Stimulated activated CD8-positive, alpha-beta memory T cell treated with anti-CD3 and anti-CD28 coated beads, Interleukin-4, amount 100 ng/mL, for 1 hour (primary cell): ENCODE data around the gene CYTH1.
"Not testable (repeated sequence)": the region's sequence is repeated elsewhere in the genome, so short reads cannot be mapped to it uniquely, and the experiment has no call there.

Source experiments
- DNase-seq, 2 donors: peaks; one replicate each; pipeline ENCODE4 v3.0.0-alpha.2; 2020; ENCODE audit warnings: low read depth in 2 of 2, low spot score in 1 of 2

The CYTH1 gene

DNA sequence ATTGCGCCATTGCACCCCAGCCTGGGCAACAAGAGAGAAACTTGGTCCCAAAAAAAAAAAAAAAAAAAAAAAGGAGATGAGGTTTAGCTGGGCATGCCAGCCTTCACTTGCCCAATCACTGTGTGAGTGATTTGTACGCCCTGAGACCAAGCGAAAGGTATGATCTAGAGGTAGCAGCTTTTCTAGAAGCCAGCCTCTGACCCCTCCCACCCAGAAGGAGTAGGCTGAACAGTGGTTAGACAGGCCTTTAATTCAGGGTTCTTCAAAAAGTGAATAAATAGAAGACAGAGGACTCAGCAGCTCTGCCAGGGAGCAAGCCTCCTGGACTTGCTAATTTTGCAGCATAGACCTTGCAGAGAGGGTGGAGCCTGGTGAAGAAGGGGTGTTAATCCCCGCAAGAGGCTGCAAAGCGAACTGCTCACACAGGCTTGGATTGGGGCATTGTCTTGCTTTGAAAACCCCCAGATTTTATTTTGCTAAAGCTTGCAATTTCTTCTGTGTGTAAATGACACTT, 7.1 kb upstream of the CYTH1 start:
- DNase-seq = no peak

DNA sequence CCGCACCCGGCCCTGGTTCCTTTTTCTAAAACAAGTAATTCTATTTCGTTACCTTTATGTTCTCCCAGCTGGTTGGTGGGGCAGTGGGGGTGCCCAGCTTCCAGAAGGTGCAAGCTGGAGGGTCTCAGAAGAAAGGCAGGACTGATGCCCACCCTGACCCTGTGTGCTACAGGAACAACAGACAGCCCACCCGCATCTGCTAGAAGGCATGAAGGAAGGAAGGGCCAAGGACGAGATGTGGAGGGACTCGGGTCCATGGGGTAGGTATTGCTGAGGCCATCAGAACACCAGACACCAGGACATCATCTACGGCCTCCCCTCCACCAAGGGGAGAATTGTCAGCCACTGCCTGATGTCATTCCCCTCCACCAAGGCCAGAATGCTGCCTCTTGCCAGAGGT, 6.4 kb upstream of the CYTH1 start:
- no peak for DNase-seq

DNA sequence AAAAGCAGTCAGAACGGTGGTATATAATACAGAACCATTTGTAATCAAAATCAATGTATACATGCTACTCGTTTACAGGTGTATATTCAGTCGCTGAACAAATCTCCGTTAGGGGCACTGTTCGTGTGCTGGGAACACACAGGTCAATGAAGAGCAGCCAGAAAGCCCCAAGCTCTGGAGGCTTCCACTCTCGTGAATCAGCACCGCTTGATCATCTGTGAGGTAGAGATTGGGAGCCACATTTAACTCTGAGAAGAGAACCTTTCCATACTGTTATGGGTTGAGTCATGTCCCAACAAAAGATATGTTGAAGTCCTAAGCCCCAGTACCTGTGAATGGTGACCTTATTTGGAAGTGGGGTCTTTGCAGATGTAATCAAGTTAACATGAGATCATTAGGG, 5.4 kb upstream of the CYTH1 start:
- no peak for DNase-seq

DNA sequence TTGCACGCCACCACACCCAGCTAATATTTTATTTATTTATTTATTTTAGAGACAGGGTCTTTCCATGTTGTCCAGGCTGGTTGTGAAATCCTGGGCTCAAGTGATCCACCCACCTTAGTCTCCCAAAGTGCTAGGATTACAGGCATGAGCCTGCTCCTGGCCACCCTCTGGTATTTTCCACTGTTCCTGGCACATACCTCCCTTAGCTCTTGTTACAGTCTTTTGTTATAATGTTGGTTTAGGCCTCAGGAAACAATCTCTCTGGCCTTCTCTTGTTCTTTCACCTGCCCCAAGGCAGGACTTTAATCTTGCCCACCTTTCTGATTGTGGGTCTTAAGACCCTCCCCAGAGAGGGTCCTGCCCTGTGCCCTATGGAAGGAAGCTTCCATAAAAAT, 3.6 kb upstream of the CYTH1 start:
- DNase-seq = no peak

DNA sequence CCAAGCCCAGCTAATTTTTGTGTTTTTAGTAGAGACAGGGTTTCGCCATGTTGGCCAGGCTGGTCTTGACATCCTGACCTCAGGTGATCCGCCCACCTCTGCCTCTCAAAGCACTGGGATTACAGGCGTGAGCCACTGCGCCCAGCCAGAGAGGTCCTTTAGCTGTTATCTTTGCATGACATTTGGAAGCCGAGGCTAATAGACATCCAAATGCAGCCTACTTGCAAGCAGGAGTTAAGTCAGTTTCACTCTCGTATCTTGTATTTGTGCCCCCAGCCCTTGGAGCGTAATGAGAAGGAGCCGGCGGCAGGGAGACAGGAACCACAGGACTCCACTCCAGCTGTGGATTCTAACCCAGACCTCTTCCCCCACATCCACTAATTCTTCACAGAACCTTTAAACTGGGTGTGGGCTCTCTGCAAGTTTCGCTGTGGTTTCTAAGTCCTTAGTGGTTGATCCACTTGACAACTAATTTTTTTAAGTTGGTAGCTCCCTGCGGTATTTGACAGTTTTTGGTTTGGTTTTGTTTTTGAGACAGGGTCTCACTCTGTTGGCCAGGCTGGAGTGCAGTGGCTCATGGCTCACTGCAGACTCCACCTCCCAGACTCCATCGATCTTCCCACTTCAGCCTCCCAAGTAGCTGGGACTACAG, 3.1 kb upstream of the CYTH1 start:
- no peak for DNase-seq

DNA sequence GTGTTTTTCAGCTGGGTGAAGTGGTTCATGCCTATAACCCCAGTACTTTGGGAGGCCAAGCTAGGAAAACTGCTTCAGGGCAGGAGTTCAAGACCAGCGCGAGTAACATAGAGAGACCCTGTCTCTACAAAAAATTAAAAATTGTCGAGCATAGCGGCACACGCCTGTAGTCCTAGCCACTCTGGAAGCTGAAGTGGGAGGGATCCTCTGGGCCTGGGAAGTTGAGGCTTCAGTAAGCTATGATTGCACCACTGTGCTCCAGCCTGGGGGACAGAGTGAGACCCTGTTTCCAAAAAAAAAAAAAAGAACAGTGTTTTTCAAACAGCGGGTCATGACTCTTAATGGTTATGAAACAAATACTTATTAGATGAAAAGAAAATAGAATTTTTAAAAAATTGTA, 2.3 kb upstream of the CYTH1 start:
- no peak for DNase-seq

DNA sequence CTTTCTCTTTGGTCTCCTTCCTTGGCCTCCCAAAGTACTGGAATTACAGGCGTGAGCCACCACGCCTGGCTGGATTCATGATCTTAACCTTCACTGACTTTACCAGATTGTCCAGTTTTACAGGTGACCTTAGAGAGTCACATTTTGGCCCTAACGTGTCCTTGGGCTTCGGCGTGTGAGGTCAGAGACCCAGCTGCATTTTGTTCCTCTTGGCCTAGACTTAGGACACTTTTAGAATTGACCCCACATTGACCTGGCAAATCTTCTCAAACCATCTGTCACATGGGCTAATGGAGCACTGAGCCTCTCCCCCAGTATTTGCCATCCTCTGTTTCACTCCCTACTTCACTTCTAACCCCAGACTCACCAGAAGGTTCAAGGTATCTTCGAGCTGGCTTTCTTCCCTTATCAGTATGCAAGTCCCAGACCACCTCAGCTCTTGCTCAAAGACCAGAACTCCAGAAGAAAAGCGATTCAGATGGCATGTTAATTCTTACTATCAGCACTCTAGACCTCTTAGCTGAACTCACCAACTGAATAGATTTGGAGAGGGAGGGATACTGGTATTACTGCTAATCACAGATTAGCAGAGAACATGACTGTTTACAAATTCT, 1.7 kb upstream of the CYTH1 start:
- no peak for DNase-seq

DNA sequence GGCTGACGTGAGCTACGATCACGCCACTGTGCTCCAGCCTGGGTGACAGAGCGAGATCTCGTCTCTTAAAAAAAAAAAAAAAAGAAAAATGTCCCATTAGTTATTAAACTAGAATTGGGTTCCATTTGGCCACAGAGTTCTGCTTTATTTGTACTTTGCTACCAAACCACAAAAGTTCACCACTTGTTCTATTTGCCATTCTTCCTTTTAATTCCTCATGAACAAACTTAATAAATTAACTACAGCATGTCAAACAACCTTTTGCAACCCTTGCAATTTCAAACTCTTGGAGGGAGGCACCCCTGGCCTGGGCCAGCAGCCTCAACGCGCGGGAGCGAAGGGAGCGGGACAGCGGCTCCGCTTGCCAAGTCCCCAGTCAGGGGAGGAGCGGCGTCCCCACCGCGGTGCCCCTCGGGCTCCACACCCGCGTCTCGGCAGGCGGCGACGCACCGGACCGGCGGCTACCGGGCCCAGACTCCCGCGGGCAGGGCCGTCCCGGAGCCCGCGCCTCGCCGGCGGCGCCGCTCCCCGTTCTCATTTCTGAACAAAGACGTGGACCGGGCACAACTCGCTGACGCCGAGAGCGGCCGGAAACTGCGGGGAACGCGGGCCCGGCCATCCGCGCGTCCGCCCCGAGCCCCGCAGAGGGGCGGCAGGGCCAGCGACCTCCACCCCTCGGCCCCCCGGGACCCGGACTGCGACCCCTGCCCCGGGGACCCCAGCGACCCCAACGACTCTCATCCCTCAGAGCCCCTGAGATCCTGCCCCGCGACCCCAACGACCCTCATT, 775 bp downstream of the CYTH1 start:
- DNase-seq = no peak

DNA sequence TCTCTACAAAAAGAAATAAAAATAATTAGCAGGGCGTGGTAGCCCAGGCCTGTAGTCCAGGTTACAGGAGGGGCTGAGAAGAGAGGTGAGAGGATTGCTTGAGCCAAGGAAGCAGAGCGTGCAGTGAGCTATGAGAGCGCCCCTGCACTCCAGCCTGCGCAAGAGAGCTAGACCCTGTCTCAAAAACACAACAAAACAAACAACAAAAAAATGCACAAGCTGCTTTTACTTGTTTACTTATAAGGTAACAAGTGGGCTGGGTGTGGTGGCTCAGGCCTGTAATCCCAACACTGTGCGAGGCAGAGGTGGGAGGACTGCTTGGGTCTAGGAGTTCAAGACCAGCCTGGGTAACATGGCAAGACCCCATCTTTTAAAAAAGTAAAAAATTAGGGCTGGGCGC, 1.7 kb downstream of the CYTH1 start:
- DNase-seq = no peak

DNA sequence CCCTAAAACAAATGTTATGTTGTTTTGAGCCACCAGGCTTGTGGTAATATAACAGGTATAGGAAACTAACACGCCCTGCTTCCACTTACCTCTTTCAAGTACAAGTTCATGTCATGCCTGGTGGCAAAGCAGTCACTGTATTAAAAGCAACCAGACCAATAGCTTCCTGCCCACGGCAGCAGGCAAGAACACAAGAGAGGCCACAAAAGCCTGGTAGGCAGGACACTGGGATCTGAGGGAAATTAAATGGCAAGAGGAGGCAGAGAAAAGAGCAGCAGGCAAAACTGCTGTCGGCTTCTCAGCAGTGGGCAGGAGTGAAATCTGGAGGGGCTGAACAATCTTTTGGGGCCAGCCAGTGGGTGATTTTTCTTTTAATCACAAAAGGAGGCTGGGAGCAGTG, 2.2 kb downstream of the CYTH1 start:
- DNase-seq = peak in 1 of 2 donors; percentile 29

DNA sequence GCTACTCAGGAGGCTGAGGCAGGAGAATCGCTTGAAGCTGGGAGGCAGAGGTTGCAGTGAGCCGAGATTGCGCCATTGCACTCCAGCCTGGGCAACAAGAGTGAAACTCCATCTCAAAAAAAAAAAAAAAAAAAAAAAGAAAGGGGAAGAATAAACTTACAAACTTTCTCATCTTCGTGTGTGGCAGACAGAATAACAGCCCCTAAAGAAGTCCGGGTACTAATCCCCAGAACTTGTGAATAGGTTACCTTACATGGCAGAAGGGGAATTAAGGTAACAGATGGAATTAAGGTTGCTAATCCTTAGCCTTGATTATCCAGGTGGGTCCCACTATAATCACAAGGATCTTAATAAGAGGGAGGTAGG, 2.8 kb downstream of the CYTH1 start:
- DNase-seq = not testable (repeated sequence)

DNA sequence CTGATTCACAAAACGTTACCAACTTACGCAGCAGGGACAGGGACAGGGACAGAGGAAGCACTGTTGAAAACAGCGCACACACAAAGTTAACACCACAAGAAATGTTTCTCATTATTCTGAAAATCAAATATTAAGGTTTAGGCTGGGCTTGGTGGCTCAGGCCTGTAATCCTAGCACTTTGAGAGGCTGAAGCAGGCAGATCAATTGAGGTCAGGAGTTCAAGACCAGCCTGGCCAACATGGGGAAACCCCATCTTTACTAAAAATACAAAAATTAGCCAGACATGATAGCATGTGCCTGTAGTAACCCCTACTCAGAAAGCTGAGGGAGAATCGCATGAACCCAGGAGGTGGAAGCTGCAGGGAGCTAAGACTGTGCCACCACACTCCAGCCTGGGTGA, 4.2 kb downstream of the CYTH1 start:
- DNase-seq = no peak

DNA sequence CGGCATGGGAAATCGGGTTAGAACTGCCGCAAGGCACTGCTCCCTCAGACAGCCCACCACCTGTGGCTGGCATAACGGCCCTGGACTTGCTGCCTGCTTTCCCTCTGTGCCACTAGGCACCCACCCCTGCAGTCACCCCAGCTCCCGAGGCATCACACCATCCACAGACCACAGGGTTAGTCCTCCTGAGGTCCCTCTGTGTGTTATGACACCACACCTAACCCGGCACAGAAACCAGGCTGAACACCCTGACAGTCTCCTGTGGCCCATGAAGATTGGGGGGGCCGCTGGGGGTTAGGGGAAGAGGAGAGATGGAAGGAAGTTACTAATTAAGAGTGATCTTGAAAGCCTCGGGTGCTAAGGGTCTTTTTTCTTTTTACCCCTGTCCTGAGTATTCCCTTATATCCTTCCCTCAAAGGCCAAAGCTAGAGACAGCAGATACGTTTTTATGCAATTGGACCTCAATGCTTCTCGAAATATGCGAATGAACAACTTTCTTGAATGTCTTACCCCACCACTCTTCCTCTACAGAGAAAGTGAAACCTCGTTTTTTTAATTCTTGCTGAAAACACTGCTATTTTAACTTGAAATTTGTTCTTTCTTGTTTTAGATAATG, 7.0 kb downstream of the CYTH1 start:
- no peak for DNase-seq

DNA sequence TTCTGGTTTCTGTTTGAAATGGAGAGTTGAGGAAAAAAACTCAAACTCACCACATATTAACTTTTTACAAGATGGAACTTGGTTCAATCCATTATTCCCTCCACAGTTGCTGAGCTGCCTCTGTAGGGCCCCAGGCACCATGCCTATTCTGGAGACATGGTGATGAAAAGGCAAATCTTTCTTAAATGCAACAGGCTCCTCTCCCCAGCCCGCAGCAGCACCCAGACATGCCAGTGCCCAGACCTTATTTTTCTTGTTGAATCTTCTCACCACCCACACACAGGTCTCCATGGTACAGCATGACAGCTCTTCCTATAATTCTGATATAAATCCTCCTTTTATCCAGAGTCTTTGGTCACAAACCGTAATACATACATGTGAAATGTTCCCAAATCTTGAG, 7.6 kb downstream of the CYTH1 start:
- no peak for DNase-seq

DNA sequence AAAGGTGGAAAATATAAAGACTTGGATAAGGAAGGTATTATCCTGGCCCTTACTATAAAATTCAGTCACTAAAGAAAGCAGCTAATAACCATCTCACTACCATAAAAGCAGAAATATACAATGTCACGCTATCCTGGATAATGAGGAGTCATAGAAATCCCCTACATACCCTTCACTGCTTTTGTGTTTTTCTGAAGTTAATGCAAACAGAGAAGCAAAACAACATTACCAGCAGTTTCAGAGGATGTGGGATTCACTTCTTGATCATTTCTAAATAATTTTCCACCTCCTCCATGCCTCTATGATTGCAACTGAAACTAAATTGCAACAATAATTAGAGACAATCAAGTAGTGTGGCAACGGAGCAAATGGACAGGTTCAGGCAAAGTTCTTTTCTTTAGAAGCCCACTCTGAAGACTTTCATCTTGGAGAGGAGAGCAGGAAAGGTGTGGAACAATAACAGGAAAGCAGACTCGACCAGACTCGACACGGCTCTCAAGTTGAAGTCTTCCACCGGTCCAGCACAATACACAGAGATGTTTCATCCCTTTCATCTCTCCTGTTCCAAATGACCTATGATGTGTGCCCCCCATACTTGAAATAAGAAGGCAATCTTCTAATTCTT, 10.2 kb downstream of the CYTH1 start:
- DNase-seq = no peak

DNA sequence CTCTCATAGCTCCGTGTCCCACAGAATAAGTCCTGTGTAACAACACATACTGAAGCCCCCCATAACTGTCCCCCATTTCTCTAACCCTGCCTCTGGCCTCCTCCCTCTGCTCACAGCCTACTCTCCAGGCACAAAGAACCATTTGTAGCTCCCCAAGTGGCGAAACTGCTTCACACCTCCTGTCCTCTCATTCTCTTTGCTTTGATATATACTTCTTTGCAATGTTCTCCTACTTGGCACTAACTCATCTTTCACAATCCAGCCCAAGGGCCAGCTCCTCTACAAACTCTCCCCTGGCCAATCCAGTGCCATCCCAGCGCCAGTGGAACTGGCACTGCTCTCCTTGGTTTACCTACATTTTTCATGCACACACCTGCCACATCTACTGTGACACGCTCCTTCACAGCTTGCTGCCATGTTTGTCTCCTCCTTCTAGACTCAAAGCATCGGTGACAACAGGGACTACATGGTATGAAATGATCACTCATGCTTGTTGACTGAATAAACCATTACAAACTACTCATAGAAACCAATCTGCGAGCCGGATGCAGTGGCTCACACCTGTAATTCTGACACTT, 12.8 kb downstream of the CYTH1 start:
- no peak for DNase-seq

DNA sequence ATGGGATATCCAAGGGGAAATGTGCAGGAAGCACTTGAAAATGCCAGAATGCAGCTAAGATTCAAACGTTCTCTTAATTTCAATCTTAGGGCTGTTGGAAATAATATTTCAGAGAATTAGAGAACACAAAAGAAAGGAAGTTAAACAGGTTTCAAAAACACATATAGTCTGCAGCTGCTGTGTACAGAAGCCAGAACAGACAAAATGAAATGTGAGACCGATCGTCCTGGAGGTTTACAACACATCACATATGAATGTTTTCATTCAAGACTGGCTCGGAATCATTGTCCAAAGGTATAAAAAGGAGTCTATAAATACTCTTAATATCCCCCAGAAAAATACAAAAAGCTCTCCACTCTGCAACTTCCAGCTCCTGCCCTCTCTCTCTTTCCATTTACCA, 14.3 kb downstream of the CYTH1 start:
- no peak for DNase-seq

DNA sequence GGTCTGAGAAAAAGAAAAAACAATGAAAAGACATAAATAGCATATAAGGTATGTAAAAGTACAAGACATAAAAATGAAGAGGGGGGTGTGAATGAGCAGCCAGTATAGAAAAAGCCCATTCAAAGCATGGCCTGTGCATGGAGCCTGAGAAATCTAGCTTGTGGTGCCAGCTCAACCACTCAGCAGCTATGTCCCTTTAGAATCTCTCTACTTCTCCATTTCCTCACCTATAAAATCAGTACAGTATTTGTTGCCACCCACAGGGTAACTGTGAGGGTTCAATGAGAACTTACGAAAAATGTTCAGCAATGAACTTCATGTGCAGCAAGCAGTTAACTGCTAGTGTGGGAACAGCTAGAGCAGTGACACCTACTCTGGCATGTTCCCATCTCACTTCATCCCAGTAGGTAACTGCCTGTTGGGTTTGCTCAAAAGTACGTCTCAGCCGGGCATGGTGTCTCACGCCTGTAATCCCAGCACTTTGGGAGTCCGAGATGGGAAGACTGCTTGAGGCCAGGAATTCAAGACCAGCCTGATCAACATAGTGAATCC, 15.3 kb downstream of the CYTH1 start:
- no peak for DNase-seq

DNA sequence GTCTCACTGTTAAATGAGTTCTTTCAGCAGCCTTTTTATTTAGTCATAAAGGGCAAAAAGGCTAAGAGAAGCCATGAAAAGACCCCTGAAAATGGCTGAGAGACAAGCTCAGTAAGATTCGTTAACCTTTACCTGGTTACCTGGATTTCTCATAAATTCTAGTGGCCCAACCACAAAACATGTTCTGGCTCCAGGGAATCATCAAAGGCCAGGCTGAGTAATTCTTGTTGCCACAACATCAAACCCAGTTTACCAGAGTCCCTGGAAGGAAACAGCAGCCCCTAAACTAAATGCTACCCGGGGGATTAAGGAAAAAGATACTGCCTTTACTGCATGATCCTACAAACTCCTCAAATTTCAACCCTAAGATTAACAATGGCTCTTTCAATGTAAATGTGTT, 15.8 kb downstream of the CYTH1 start:
- no peak for DNase-seq

DNA sequence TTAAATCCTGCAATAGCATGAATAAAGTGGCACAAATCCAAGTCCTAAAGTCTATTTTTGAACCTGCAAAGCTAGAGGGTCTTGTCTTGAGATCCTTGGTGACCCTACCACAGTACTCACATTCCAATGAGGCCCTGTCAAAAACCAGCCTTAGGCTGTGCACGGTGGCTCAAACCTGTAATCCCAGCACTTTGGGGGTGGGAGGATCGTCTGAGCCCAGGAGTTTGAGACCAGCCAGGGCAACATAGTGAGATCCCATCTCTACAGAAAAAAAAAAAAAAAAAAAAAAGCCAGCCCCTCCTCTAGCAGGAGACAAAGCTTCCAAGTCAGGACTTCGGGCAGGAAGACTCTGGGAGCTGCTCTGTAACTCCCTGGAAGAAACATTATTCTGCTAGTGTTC, 16.3 kb downstream of the CYTH1 start:
- DNase-seq = no peak

DNA sequence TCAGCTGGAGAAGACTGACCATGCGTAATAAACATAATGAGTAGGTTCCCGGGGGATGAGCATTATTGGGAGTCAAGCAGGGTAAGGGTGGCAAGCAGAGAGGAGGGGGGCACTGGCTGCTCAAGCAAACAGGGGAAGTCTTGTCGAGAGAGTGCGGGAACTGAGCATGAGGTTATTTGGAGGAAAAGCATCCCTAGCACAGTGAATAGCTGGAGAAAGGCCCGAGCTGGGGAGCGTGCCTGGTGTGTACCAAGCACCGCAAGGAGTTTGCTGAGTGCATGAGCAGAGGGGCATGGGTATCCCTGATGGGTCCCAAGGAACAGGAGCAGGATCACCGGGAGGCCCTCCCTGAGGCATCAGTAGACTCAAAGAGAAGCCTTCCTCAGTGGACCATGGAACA, 17.2 kb downstream of the CYTH1 start:
- DNase-seq = no peak
